WTC11 (cell line): Measurements from ENCODE around the gene KLHL22.

Experiments used
- ATF3 ChIP-seq: sonication (generic); formaldehyde crosslinking; conservative IDR thresholded peaks from 2 replicates; pipeline ENCODE4 v1.8.1; 2022; ENCODE audit warnings: mild to moderate bottlenecking, missing genetic modification reagents
- CREM ChIP-seq: sonication (generic); formaldehyde crosslinking; IDR thresholded peaks from 2 replicates; pipeline ENCODE4 v1.8.1; 2022; ENCODE audit warnings: mild to moderate bottlenecking, missing genetic modification reagents, moderate library complexity
- CTCF ChIP-seq: fragments of 200-600 bp; IDR thresholded peaks from 2 replicates; pipeline ENCODE4 v1.8.0; 2022; ENCODE audit warnings: antibody characterized with exemption
- ETV6 ChIP-seq: sonication (generic); formaldehyde crosslinking; IDR thresholded peaks from 2 replicates; pipeline ENCODE4 v1.8.1; 2022; ENCODE audit warnings: mild to moderate bottlenecking, missing genetic modification reagents
- FOXP4 ChIP-seq: sonication (generic); formaldehyde crosslinking; IDR thresholded peaks from 2 replicates; pipeline ENCODE4 v1.8.0; 2022; ENCODE audit warnings: mild to moderate bottlenecking, missing genetic modification reagents
- GABPB1 ChIP-seq: sonication (generic); formaldehyde crosslinking; IDR thresholded peaks from 2 replicates; pipeline ENCODE4 v1.8.1; 2023; ENCODE audit warnings: mild to moderate bottlenecking, missing genetic modification reagents
- STAT6 ChIP-seq: sonication (generic); formaldehyde crosslinking; conservative IDR thresholded peaks from 2 replicates; pipeline ENCODE4 v1.8.1; 2023; ENCODE audit warnings: mild to moderate bottlenecking, low read depth, missing genetic modification reagents, moderate library complexity
- TEAD4 ChIP-seq: sonication (generic); formaldehyde crosslinking; IDR thresholded peaks from 2 replicates; pipeline ENCODE4 v1.8.0; 2022; ENCODE audit warnings: mild to moderate bottlenecking, missing genetic modification reagents
- USF2 ChIP-seq: sonication (generic); formaldehyde crosslinking; IDR thresholded peaks from 2 replicates; pipeline ENCODE4 v1.8.1; 2023; ENCODE audit warnings: mild to moderate bottlenecking, missing genetic modification reagents, moderate library complexity
- ZNF121 ChIP-seq: sonication (generic); formaldehyde crosslinking; IDR thresholded peaks from 2 replicates; pipeline ENCODE4 v1.8.0; 2023; ENCODE audit warnings: missing genetic modification reagents
- ZNF263 ChIP-seq: sonication (generic); formaldehyde crosslinking; IDR thresholded peaks from 2 replicates; pipeline ENCODE4 v1.8.1; 2022; ENCODE audit warnings: low read depth, mild to moderate bottlenecking, moderate library complexity, missing genetic modification reagents

- TF ChIP-seq ATF3 = no peak
- TF ChIP-seq CTCF = no peak
- no peak for TF ChIP-seq CREM (CRISPR knock-in tag)
- no peak for TF ChIP-seq FOXP4 (CRISPR knock-in tag)
- TF ChIP-seq USF2 (CRISPR knock-in tag) = no peak
- TF ChIP-seq GABPB1 (CRISPR knock-in tag) = no peak
- no peak for TF ChIP-seq ZNF263 (CRISPR knock-in tag)
- TF ChIP-seq ETV6 (CRISPR knock-in tag) = no peak
- no peak for TF ChIP-seq STAT6 (CRISPR knock-in tag)
- TF ChIP-seq TEAD4 (CRISPR knock-in tag) = no peak
- no peak for TF ChIP-seq ZNF121 (CRISPR knock-in tag)
Measured at GRCh38 chr22:20466659-20467379, 28.8 kb downstream of the KLHL22 start.
